ENCODE measurements around the gene ZNF300. TPM values are rescaled to one million over a fixed set of nuclear protein-coding genes. Genes with fewer than 3 reads are reported as not detected.

The ZNF300 gene
- total and polyA plus RNA-seq, 2 of the 13 experiments (the other 11 are each of a cell fraction or from before 2014, with no cell fraction given), result 2.7 to 6.8 TPM

GRCh38 chr5:150904479-150905311, at the start of gene ZNF300 (continued):
- TF ChIP-seq ZNF574 (CRISPR knock-in tag; IDR thresholded peaks at IDR 0.05) (peak; percentile 89), ZFX (CRISPR knock-in tag; IDR thresholded peaks at IDR 0.05; ENCODE audit: low read depth) (peak; percentile 42; the same call in 1 of the 2 replicates), HNRNPH1 (optimal IDR thresholded peaks at IDR 0.05; ENCODE audit: low read depth, low read length) (no peak), BRD4 (CRISPR knock-in tag; IDR thresholded peaks at IDR 0.05) (peak; percentile 55; the same call in 1 of the 2 replicates), TEAD3 (CRISPR knock-in tag; optimal IDR thresholded peaks at IDR 0.05; ENCODE audit: borderline replicate concordance) (peak; percentile 46), ELF1 (CRISPR knock-in tag; IDR thresholded peaks at IDR 0.05) (peak; percentile 90), SYNCRIP (IDR thresholded peaks at IDR 0.05; ENCODE audit: insufficient read depth, low read depth, low read length) (no peak), FOXC1 (CRISPR knock-in tag; IDR thresholded peaks at IDR 0.05; ENCODE audit: borderline replicate concordance) (peak; percentile 26; the same call in 1 of the 2 replicates), IRF1 (CRISPR knock-in tag; IDR thresholded peaks at IDR 0.05; ENCODE audit: low read depth) (no peak), CCDC6 (CRISPR knock-in tag; IDR thresholded peaks at IDR 0.05) (peak; percentile 58), MIXL1 (CRISPR knock-in tag; IDR thresholded peaks at IDR 0.05) (no peak), ARHGAP35 (CRISPR knock-in tag; IDR thresholded peaks at IDR 0.05; ENCODE audit: borderline replicate concordance) (peak; percentile 52; the same call in 1 of the 2 replicates), PHF21A (CRISPR knock-in tag; IDR thresholded peaks at IDR 0.05) (peak; percentile 34; the same call in 1 of the 2 replicates), HNF4G (IDR thresholded peaks at IDR 0.05; ENCODE audit: borderline replicate concordance, low read depth, low read length) (no peak), HNF4G (CRISPR knock-in tag; IDR thresholded peaks at IDR 0.05; ENCODE audit: borderline replicate concordance, low read depth) (no peak; the same call in 1 of the 2 replicates), ZBTB37 (CRISPR knock-in tag; IDR thresholded peaks at IDR 0.05) (no peak), ZSCAN12 (CRISPR knock-in tag; IDR thresholded peaks at IDR 0.05) (no peak), MBD4 (IDR thresholded peaks at IDR 0.05; ENCODE audit: borderline replicate concordance, low read length) (no peak), ZNF446 (CRISPR knock-in tag; IDR thresholded peaks at IDR 0.05) (no peak), EED (CRISPR knock-in tag; IDR thresholded peaks at IDR 0.05) (0 out of 2 replicates have a peak, but pooled peaks have one; percentile 22), MIER2 (CRISPR knock-in tag; IDR thresholded peaks at IDR 0.05) (no peak)
- TF ChIP-seq, protein P1, sequence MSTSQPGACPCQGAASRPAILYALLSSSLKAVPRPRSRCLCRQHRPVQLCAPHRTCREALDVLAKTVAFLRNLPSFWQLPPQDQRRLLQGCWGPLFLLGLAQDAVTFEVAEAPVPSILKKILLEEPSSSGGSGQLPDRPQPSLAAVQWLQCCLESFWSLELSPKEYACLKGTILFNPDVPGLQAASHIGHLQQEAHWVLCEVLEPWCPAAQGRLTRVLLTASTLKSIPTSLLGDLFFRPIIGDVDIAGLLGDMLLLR (CRISPR knock-in tag; IDR thresholded peaks at IDR 0.05), result 0 out of 2 replicates have a peak, but pooled peaks have one; percentile 20
- TF ChIP-seq, protein P2, sequence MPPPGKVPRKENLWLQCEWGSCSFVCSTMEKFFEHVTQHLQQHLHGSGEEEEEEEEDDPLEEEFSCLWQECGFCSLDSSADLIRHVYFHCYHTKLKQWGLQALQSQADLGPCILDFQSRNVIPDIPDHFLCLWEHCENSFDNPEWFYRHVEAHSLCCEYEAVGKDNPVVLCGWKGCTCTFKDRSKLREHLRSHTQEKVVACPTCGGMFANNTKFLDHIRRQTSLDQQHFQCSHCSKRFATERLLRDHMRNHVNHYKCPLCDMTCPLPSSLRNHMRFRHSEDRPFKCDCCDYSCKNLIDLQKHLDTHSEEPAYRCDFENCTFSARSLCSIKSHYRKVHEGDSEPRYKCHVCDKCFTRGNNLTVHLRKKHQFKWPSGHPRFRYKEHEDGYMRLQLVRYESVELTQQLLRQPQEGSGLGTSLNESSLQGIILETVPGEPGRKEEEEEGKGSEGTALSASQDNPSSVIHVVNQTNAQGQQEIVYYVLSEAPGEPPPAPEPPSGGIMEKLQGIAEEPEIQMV (CRISPR knock-in tag; IDR thresholded peaks at IDR 0.05; ENCODE audit: low read depth), result 0 out of 2 replicates have a peak, but pooled peaks have one; percentile 34
